ENCODE measurements around the gene ECT2.

DNA sequence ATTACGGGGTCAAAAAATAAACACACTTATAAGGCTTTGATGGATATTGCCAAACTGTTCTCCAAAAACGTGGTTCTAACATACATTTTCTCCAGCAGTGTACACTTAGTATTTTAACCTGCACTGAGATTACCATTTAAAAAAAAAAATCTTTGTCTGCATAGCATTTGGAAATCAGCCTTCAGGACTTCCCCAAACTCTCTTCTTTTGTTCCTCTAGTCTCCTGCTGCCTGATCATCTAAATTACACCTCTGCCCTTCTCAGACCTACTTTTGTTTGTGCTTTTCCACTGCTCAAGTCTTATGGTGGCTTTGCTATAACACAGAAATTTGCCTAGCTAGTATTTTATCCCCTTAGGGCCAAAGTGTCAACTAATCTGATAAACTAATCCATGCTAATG, 43.5 kb upstream of the ECT2 start:
- TF ChIP-seq, protein P1, sequence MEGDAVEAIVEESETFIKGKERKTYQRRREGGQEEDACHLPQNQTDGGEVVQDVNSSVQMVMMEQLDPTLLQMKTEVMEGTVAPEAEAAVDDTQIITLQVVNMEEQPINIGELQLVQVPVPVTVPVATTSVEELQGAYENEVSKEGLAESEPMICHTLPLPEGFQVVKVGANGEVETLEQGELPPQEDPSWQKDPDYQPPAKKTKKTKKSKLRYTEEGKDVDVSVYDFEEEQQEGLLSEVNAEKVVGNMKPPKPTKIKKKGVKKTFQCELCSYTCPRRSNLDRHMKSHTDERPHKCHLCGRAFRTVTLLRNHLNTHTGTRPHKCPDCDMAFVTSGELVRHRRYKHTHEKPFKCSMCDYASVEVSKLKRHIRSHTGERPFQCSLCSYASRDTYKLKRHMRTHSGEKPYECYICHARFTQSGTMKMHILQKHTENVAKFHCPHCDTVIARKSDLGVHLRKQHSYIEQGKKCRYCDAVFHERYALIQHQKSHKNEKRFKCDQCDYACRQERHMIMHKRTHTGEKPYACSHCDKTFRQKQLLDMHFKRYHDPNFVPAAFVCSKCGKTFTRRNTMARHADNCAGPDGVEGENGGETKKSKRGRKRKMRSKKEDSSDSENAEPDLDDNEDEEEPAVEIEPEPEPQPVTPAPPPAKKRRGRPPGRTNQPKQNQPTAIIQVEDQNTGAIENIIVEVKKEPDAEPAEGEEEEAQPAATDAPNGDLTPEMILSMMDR (IDR thresholded peaks at IDR 0.05) = no peak
- no peak for TF ChIP-seq POLR2A (IDR thresholded peaks at IDR 0.05)
